K562 (cell line): Measurements from ENCODE around the gene IMMP2L. TPM values are rescaled to one million over a fixed set of nuclear protein-coding genes. Genes with fewer than 3 reads are reported as not detected.

Source experiments
- ARID2 ChIP-seq: fragments of 450-650 bp; IDR thresholded peaks from 2 replicates; pipeline ENCODE4 v1.6.1; 2017; ENCODE audit warnings: antibody characterized with exemption, mild to moderate bottlenecking
- CREB3 ChIP-seq: fragments of 450-650 bp; conservative IDR thresholded peaks from 2 replicates; pipeline ENCODE4 v1.6.1; 2016; ENCODE audit warnings: missing genetic modification characterization, low read depth, mild to moderate bottlenecking, missing compliant biosample characterization, moderate library complexity
- E2F3 ChIP-seq: fragments of 250-450 bp; sonication (Bioruptor Pico); IDR thresholded peaks from 2 replicates; pipeline ENCODE4 v1.4.0; 2020; ENCODE audit warnings: mild to moderate bottlenecking
- EP400 ChIP-seq: fragments of 450-650 bp; IDR thresholded peaks from 2 replicates; pipeline ENCODE4 v1.6.1; 2017; ENCODE audit warnings: antibody characterized with exemption, mild to moderate bottlenecking, moderate library complexity
- ETV6 ChIP-seq, 3 experiments: fragments of 150-350 bp in 1 of 3; sonication (generic) in 1 of 3; formaldehyde crosslinking in 1 of 3; IDR thresholded peaks; 2 replicates each; pipeline versions ENCODE4 v1.6.1 to v1.8.0; 2014 to 2022; ENCODE audit warnings: borderline replicate concordance in 2 of 3, low read depth in 2 of 3, antibody characterized with exemption in 1 of 3, low read length in 1 of 3, mild to moderate bottlenecking in 1 of 3, missing genetic modification reagents in 1 of 3
- KLF1 ChIP-seq: fragments of 450-650 bp; IDR thresholded peaks from 2 replicates; pipeline ENCODE4 v1.6.1; 2016; ENCODE audit warnings: missing genetic modification characterization, missing compliant biosample characterization
- NFIC ChIP-seq: fragments of 450-650 bp; IDR thresholded peaks from 2 replicates; pipeline ENCODE4 v1.6.1; 2017; ENCODE audit warnings: mild to moderate bottlenecking, inconsistent platforms
- SP1 ChIP-seq: sonication (generic); formaldehyde crosslinking; IDR thresholded peaks from 2 replicates; pipeline ENCODE4 v1.8.1; 2022; ENCODE audit warnings: mild to moderate bottlenecking, missing genetic modification reagents
- ZNF146 ChIP-seq: IDR thresholded peaks from one replicate; pipeline ENCODE4 v1.6.1; 2018; ENCODE audit warnings: missing compliant biosample characterization; ENCODE audit not compliant: unreplicated experiment
- ZNF707 ChIP-seq: fragments of 250-450 bp; sonication (Bioruptor Pico); conservative IDR thresholded peaks from 2 replicates; pipeline ENCODE4 v1.8.0; 2022; ENCODE audit warnings: inconsistent platforms, mild to moderate bottlenecking, moderate library complexity
- ZNF764 ChIP-seq: fragments of 250-450 bp; sonication (Bioruptor Pico); IDR thresholded peaks from 2 replicates; pipeline ENCODE4 v1.4.0; 2020; ENCODE audit warnings: low read depth, mild to moderate bottlenecking, moderate library complexity
- polyA plus RNA-seq, 8 experiments: library from polyadenylated mRNA; depleted of rRNA in 4 of 8; stranded (reverse) in 5 of 8; unstranded in 3 of 8; fragments of >200 nt; fragmentation: Nextera tagmentation in 2 of 8; fragmentation: Illumina TruSeq in 1 of 8; extraction: Ambion mirVana in 2 of 8; extraction: Trizol in 1 of 8; gene quantifications; 2 replicates each; pipeline versions ENCODE4 v1.2.1 to v1.2.3, GENCODE V29; 2011 to 2014; ENCODE audit warnings: inconsistent platforms in 1 of 8, missing spikeins in 1 of 8
- total RNA-seq, 7 experiments: library from RNA; depleted of rRNA in 6 of 7; stranded (reverse); fragments of >200 nt in 6 of 7; fragmentation: Illumina TruSeq in 2 of 7; extraction: Trizol in 2 of 7; gene quantifications; 2 replicates each; pipeline versions ENCODE4 v1.2.1 to v1.2.3, GENCODE V29; 2011 to 2021; ENCODE audit warnings: low replicate concordance in 1 of 7

IMMP2L gene
- total and polyA plus RNA-seq, 9 of the 15 experiments (the other 6 are each of a cell fraction or from before 2014, with no cell fraction given): 29.7 to 116 (median 53.0) TPM

- no peak for TF ChIP-seq EP400
- no peak for TF ChIP-seq E2F3 (CRISPR knock-in tag)
- no peak for TF ChIP-seq SP1 (CRISPR knock-in tag)
- TF ChIP-seq ARID2: no peak
- TF ChIP-seq ZNF764 (CRISPR knock-in tag): no peak
- no peak for TF ChIP-seq ETV6 (IDR thresholded peaks at IDR 0.05; ENCODE audit: borderline replicate concordance in 1 of 2, low read depth in 2 of 2, low read length in 1 of 2)
- TF ChIP-seq ETV6 (CRISPR knock-in tag; IDR thresholded peaks at IDR 0.05; ENCODE audit: borderline replicate concordance): no peak
- TF ChIP-seq ZNF707: no peak
- TF ChIP-seq NFIC: peak; percentile 60
- no peak for TF ChIP-seq CREB3 (tag)
- TF ChIP-seq KLF1 (tag): no peak
- no peak for TF ChIP-seq ZNF146
These were observed 448.9 kb downstream of the IMMP2L start (continued) for GRCh38 chr7:111113263-111114017.
